Endothelial cell of hepatic sinusoid (primary cell): ENCODE data around the gene PRPF8.

Source experiments
- in situ Hi-C: cut with HindIII; loops from 2 replicates; pipeline ENCODE4 v1.10.0; 2017; ENCODE audit warnings: low sequenced_read_pairs

PRPF8 gene

DNA sequence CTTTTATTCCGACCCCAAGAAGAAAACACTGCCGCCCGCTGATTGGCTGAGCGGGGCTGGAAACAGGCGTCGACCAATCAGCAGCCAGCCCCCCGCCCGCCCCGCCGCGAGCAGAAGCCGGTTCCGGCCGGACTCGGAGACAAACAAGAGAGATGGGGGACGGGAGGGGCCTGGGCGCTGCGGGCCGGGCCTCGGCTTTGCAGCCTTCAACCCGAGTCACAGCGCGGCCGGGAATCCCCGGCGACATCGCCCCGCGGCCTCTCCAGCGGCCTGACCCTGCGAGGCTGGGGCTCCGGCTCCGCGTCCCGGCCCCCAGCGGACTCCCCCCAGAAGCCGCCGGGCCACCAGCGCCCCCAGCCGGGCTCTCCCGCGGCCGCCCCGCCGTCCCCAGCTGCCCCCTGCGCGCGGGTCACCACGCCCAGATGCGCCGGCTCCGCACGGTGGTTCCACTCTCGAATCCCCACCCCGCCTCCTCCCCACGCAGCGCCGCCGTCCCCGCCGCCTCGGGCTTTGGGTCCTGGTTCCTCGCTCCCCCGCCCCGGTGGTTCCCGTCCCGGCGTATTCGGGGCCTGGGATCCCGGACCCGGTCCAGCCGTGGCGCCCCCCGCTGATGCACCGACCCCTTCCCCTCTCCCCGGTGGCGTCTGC is 55.7 kb downstream of the PRPF8 start:
- in situ Hi-C loops = no loop called here

GRCh38 chr17:1627982-1628855 is 56.4 kb downstream of the PRPF8 start, which contains the start of gene SLC43A2:
SLC43A2 (minus strand) TSS chr17:1628834; CDS start chr17:1627874, 960 bp downstream.
- in situ Hi-C loops = no loop called here

GRCh38 chr17:1627182-1627981 is 57.3 kb downstream of the PRPF8 start:
- in situ Hi-C loops = no loop called here

GRCh38 chr17:1626333-1626732 is 58.3 kb downstream of the PRPF8 start:
- in situ Hi-C loops = no loop called here

DNA sequence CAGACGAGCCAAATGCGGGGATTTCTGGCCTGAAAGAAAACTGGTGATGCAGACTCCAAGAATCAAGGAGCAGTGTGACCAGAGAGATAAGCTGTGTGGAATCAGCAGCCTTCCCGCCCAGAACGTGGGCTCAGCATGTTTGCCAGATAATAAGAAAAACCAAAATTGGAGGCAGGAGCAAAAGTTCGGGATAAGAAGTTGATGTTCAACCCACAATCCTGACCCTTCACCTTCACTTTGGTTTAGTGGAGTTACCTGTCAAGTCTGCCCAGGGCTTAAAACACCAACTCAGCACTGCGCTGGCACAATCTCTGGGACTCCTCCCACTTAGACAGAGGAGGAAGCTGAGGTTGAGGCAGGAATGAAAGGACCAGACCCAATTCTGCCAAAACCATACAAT is 59.1 kb downstream of the PRPF8 start:
- in situ Hi-C loops = no loop called here

DNA sequence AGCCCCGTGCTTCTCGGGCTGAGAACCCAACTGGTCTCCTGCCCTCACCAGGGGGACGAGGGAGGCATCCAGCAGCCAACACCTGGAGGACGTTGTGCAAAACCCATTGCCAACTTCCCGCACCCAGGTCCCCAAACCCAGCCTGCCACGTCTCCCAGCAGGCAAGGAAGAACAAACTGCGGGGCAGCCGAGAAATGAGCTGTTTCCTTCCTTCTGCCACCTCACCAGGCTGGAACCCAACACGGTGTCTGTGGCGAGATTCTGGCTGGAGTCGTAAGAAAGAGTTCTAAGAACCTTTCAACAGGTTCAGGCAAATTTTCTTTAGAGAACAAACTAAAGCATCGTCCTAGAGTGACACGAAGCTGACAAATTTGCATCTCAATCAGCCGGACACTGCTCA is 59.6 kb downstream of the PRPF8 start:
- in situ Hi-C loops = no loop called here

GRCh38 chr17:1624650-1625049 is 60.0 kb downstream of the PRPF8 start:
- in situ Hi-C loops = no loop called here

GRCh38 chr17:1623057-1623630 is 61.5 kb downstream of the PRPF8 start:
- in situ Hi-C loops = no loop called here

DNA sequence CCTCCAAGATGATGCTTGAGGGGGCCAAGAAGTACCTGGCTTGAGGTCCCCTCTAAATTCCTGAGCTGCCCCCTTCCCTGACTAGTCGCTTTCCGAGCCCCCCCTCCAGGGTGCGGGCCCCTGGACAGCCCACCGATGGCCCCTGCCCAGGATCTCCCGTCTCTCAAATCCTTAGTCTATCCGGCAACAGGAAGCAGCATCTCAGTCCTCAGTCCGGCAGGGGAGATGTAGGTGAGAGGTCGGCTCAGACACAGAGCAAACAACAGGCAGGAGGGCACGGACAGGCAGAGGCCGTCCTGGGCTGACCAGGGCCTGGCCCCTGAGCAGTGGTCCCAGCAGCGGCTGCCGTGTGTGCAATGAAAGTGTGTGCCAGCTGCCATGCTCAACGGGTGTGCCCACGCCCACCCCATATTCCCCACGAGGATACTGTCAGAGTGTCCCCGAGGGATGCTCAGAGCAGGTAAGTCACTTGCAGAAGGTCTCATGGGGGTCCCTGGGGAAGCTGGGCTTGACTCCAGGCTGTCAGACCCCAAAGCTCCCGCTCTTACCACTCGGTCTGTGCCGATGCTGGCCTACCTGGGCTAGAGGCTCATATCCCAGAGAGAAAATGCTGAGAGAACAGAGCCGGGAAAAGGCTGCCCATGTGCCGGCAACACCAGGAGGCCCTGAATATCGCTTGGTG is 63.3 kb downstream of the PRPF8 start:
- in situ Hi-C loops = no loop called here

- in situ Hi-C loops = no loop called here
These were observed 64.2 kb downstream of the PRPF8 start for GRCh38 chr17:1620486-1620885.

DNA sequence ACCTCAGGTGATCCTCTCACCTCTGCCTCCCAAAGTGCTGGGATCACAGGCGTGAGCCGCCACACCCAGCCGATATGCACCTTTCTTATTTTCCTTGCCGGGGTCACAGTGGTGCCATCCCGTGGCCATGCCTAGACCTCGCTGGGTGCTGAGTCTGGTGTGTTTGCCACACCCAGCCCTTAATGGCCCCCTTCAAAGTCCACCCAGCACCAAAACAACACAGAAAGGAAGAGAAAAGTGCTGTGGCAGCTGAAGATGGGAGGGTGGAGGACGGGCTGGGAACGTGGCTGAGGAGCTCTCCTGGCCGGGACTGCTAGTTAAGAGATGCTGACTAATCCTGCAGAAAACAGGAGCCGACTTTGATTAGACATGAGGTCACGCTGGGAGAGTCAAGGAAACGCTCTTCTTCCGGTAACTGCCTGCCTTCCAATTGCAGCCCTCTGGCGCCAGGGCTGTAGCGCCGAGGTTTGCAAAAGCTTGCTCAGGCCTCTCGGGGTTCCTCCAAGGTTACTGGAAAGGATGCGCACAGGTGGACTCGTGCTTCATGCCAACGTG is 67.0 kb downstream of the PRPF8 start:
- in situ Hi-C loops = no loop called here

- in situ Hi-C loops = no loop called here
These were observed 68.6 kb downstream of the PRPF8 start for GRCh38 chr17:1616101-1616500.

GRCh38 chr17:1612400-1612799 is 72.3 kb downstream of the PRPF8 start:
- in situ Hi-C loops = no loop called here

DNA sequence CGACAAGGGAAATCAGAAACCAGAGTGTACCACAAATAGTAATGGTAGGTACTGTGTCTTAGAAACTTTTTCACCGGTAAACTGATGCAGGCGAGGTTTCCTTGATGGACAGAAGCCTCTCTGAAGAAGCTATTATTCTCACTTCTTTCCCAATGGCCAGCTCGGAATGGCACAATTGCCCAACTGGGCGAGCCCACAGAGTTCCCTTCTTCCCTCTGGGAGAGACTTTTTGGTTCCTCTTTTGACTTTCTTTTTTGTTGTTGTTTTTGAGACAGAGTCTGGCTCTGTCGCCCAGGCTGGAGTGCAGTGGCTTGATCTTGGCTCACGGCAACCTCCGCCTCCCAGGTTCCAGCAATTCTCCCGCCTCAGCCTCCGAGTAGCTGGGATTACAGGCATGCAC is 73.0 kb downstream of the PRPF8 start:
- in situ Hi-C loops = no loop called here

DNA sequence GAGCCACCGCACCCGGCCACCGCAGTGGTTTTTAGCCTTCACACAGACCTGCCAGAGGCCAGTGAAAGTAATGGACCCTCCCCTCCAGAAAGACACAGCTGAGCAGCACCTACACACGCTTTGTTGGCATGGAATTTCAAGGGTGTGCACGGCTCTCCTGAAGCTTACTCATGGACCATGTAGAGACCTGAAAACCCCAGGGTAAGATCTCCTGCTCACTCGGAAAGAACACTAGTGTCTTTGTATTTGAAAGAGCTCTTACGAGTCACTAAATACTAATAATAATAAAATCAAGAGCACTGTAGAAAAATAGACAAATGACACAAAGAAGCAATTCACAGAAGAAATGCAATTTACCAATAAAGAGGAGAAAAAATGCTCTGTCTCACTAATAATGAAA is 76.0 kb downstream of the PRPF8 start:
- in situ Hi-C loops = loop anchor here (5.0 kb wide), 1 partner anchor 101 kb away; no protein-coding TSS in a partner anchor

- in situ Hi-C loops = loop anchor here (5.0 kb wide), 1 partner anchor 101 kb away; no protein-coding TSS in a partner anchor
These were observed 76.7 kb downstream of the PRPF8 start for GRCh38 chr17:1607971-1608320.

GRCh38 chr17:1606352-1606985 is 78.2 kb downstream of the PRPF8 start:
- in situ Hi-C loops = loop anchor here (5.0 kb wide), 1 partner anchor 99 kb away; no protein-coding TSS in a partner anchor

GRCh38 chr17:1605681-1606351 is 78.9 kb downstream of the PRPF8 start:
- in situ Hi-C loops = loop anchor here (5.0 kb wide), 1 partner anchor 99 kb away; no protein-coding TSS in a partner anchor
